ENCODE results near the gene NOP9. TPM values are rescaled to one million over a fixed set of nuclear protein-coding genes. Genes with fewer than 3 reads are reported as not detected.

The NOP9 gene
- total RNA-seq, 2 experiments from 2014 or later = 46.1 to 49.3 TPM

DNA sequence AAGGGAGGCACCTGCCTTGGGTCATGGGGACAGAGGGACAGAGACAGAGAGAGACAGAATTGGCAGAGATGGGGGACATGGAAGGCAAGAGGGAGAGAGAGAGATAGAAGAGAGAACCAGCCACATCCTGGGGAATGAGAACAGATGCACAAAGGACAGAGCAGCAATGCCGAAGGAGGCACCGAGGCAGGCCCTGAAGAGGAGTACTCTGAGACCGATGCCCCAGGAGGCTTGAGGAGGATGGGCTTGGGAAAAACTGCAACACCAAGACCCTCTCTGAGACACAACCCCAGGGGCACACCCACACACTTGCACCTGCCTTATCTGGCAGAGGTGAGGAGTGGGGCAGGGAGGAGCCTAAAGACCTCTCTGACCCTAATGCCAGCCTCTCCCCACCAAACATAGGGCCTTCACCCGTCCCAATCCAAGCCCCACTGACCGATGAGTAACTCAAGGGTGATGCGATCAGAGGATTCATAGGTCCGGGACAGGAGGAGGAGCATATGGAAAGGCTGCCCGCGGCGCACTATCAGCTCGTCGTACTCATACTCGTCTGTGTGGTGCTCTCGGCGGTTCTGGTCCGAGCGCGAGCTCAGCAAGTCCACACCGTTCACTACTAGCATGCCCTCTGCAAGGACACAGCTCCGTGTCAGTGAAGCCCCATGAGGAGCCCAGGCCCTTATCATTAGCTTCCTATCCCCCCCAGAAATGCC lies 38.2 kb upstream of the NOP9 start:
- CTCF ChIA-PET = interaction anchor here (0.6 kb wide), 1 partner anchor 709 kb away, joined by 4 read pairs; no protein-coding TSS in a partner anchor
- POLR2A ChIA-PET = no interaction called here

DNA sequence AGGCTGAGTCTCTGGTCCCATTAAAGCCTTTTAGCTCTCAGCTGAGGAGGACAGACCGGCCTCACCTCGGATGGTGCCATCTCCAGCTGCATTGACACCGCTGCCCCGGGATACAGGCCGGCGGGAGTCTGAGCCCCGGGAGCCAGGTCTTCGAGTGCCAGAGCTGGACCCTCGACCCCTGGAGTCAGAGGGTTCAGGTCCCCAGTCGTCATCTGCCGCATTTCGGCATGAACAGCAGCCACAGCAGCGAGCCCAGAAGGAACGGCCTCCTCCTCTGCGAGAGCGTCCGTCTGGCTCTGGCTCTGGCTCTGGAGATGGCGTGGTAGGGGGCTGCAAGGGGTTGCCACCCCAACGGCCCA lies 37.7 kb upstream of the NOP9 start:
- POLR2A ChIA-PET = no interaction called here
- CTCF ChIA-PET = no interaction called here

DNA sequence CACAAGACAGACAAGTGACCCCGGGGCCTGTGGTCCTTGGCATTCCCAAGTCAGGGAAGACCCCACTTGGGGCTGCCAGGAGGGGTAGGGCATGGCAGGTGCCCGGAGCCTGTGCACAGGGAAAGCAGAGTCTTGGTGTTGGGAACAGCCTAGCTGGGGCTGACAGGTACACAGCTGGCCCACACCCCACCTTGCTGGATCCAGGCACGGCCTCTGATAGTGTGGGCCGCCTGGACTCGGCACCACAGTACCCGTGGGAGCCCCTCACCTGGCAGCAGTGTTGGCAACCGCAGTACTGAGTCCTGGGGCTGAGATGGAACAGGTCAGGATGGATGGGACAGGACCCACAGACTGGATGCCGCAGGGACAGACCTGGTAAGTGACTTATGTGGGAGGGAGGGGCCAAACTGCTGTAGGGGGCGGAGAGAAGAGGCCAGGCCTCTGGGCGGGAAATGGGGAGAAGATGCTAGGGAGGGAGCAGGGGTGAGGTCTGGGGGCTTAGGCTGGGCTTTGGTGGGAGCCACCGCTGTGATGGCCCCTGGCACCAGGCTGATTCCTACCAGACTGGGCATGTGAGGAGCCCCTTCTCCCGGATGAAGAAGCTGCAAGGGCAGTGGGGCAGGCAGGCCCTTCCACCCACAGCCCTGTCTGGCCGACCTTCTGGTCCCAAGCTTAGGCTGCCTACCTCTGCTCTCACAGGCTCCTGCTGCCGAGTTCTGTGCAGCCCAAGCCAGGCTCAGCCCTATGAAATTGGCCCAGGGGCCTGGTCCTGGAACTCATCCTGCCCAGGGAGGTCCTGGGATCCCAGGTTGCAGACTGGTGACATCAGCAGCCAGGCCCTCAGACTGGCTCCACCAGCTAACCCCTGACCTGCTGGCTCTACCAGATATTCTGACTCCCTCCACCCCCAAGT lies 36.6 kb upstream of the NOP9 start, which contains the start of gene TGM1:
Gene TGM1, minus strand, starts transcription at position 357 of the 913 bp plus-strand sequence. CDS start 825 bp downstream, outside the sequence.
- POLR2A ChIA-PET = no interaction called here

DNA sequence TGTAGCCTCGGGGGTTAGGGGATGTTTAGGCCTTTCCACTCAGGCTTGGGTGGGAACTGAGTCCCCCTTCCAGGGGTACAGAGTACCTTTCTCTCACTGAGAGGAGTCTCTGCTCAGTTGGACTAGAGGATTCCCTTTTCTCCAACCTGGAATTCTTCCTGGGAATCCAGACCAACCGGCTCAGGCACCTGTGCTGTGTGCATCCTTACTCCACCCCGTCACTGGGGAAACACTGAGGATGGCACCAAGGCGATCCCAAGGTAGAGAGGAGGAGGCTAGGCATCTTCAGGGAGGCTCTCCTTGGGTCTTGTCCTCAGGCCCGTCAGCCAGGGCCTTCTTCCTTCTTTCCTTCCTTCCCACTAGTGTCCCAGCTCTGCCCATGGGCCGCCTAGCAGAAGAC lies 35.8 kb upstream of the NOP9 start:
- POLR2A ChIA-PET = no interaction called here
- CTCF ChIA-PET = interaction anchor here (0.5 kb wide), 1 partner anchor 104 kb away, joined by 4 read pairs; no protein-coding TSS in a partner anchor

More for the DNA sequence above, 36.6 kb upstream of the NOP9 start, which contains the start of gene TGM1:
- CTCF ChIA-PET = no interaction called here

DNA sequence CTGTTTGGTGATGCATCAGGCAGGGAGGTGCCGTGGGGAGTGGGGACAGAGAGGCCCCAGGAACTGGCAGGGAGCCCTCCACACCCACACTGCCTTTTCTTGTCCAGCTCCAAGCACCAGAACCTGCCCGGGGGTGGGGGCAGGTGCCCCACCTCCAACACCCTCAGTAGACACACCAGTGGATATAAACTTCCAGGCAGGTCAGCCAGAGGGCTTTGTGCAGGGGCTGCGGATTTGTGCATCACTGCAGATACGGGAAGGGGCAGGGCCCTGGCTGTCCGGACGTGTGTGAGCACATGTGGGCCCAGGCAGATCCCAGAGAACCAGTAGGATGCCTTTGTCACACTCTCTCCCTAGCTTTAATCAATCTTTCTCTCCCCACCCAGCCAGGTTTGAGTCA lies 35.4 kb upstream of the NOP9 start:
- CTCF ChIA-PET = interaction anchor here (0.5 kb wide), 1 partner anchor 105 kb away, joined by 4 read pairs; no protein-coding TSS in a partner anchor
- POLR2A ChIA-PET = no interaction called here

DNA sequence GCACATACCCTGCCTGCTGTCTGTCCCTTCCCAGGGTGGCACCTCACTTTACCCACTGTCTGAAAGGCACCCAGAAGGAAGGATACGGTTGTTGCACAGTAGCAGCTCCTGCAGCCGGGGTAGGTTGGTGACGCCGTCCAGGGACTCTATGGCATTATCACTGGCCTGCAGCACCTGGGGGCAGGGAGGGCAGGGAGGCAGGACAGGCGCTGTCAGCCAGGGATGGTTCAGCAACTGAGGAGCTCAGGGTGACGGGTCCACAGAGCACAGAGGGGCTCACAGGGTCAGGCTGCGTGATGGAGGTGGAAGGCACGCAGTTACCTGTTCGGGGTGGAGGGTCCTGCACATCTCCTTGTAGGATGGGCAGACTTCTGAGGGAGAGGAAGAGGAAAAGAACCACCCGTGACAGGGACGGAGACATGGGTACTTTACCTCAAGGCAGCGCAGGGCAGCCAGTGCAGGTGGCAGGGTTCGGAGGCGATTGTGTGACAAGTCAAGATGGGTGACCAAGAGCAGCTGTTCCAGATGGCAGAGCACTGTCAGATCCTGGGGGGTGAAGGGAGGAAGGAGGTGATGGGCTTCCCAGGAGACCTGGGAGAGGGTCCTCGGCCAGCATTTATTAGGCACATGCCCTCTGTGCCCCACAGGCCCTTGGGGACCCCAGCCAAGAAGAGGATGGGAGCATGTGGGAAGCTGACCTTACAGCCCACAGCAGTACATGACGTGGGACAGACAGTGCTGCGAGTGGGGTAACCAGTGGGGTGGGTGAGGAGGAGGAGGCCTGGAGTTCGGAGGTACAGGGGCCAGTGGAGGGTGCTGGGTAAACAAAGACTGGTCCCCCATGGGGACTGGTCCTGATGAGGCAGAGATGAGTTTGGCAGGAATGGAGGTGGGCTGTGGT lies 33.1 kb upstream of the NOP9 start:
- ChIA-PET CTCF (no interaction called here), POLR2A (no interaction called here)

DNA sequence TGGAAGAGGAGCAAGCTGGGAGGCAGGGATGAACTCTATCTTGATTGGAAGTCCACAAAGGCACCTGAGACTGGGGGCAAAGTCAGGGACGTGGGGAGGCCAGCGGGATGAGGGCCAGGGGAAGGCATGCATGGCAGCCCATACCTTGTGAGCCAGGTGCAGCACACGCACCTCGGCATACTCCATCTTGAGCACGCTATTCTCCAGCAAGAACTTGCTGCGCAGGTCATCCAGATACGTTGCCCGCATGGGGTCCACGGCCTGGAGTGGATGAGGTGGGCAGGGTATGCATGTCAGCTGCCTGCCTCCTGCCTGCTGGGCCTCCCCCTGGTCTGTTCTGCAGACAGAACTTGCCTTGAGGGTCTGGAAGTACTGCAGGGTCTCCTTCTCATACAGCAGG lies 32.1 kb upstream of the NOP9 start:
- POLR2A ChIA-PET = no interaction called here
- CTCF ChIA-PET = no interaction called here

DNA sequence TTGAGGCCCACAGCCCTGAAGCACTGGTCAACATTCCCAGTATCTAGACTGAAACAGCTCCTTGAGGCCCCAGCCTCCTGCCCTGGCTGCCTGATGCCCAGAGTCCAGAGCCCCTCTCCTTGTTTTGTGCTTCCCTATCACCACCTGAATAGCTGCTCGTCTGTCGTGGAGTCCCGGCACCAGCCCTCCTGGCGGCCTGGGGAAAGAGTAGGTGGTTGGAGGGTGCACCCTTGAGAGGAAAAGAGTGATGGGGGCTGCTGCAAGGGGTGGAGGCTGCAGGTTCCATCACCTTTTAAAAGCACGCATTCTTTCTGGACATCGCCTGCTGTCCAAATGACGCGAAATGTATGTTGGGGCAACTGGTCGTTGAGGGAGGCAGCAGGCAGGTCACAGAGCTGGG lies 31.4 kb upstream of the NOP9 start:
- POLR2A ChIA-PET = no interaction called here

DNA sequence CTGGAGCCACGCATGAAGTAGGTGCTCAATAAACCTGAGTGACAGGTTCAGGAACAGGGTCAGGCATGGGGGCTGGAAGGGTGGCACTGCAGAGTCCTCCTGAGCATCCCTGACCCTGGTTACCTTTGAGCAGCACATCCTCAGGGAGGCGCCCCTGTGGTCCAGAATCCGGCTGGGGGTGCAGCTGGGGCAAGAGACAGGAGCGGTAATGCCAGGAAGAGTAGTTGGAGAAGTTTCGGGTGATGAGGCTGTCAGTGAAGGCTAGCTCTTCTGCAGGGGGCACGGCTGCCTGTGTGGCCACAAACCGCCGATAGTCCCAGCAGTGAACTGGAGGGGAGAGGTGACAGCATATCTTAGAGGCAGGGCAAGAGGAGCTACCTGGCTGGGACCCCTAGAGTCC lies 30.3 kb upstream of the NOP9 start:
- POLR2A ChIA-PET = interaction anchor here (0.5 to 2.8 kb wide), 2 partner anchors 22 to 27 kb away, joined by 4 to 24 read pairs; partner anchors contain the start of gene TINF2
- CTCF ChIA-PET = interaction anchor here (1.1 to 3.8 kb wide), 2 partner anchors 27 to 28 kb away, joined by 5 to 17 read pairs; partner anchors contain the start of gene TINF2

More for the DNA sequence above, 31.4 kb upstream of the NOP9 start:
- CTCF ChIA-PET = no interaction called here

DNA sequence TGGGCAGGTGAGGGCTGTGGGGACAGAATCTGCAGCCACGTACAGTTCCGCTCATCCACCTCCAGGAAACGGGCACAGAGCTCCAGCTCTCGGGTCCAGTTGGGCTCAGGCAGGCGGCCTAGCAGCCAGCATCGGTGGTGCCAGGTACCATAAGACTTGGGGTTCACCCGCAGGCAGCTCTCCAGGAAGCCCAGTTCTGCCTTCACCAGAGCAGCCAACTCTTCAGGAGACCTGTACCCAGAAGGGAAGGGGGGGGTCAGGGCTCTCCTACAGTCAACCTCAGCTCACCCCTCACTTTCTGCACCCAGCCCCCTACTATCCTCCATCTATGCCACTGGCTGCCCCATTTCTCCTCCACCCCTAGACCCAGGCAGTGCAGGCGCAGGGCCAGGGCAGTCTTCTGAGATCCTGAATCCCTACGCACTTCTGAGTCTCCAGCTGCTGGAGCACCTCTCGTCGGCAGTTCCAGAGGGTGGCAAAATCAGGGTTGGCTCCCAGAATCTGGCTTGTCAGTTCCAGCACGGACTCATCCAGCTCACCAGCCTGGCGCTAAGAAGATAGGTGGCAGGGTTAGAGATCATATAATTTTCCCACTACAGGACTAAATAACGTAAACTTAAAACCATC lies 29.6 kb upstream of the NOP9 start:
- ChIA-PET CTCF (interaction anchor here (1.1 to 3.8 kb wide), 6 partner anchors 23 to 38 kb away, joined by 3 to 17 read pairs (median 10); partner anchors contain the start of genes CIDEB and TINF2), POLR2A (interaction anchor here (1.0 to 2.8 kb wide), 2 partner anchors 10 to 27 kb away, joined by 4 to 24 read pairs; partner anchors contain the start of gene TINF2)

DNA sequence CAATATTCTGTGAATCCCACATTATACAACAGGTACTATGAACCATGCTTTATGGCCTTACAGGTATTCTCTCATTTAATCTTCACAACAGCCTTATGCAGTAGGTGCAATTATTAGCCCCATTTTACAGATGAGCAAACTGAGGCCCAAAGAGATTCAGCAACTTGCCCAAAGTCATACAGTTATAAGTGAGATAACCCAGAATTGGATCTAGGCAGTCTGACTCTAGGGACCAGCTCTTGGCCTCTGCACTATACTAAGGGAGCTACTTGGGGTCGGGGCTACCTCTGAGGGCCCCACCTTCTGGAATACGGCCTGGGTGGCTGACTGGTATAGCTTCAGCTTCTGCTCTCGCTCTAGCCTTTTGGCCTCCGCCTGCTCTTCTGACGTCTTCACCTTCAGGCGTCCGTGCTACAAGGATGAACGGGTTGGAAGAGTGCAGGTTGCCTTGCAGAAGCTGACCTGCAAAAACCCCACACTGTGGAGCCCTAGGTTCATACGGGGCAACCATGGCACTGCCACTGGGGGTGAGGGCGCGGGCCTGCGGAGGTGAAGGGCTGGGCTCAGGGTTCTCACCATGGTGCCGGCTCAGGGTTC lies 29.0 kb upstream of the NOP9 start:
- POLR2A ChIA-PET = interaction anchor here (1.0 to 2.8 kb wide), 5 partner anchors 9 to 29 kb away, joined by 3 to 24 read pairs (median 4); partner anchors contain the start of genes DHRS1, NOP9 and TINF2
- CTCF ChIA-PET = interaction anchor here (0.7 to 3.8 kb wide), 11 partner anchors 9 to 76 kb away, joined by 3 to 17 read pairs (median 3); partner anchors contain the start of genes CIDEB, LTB4R, TINF2 and TM9SF1

DNA sequence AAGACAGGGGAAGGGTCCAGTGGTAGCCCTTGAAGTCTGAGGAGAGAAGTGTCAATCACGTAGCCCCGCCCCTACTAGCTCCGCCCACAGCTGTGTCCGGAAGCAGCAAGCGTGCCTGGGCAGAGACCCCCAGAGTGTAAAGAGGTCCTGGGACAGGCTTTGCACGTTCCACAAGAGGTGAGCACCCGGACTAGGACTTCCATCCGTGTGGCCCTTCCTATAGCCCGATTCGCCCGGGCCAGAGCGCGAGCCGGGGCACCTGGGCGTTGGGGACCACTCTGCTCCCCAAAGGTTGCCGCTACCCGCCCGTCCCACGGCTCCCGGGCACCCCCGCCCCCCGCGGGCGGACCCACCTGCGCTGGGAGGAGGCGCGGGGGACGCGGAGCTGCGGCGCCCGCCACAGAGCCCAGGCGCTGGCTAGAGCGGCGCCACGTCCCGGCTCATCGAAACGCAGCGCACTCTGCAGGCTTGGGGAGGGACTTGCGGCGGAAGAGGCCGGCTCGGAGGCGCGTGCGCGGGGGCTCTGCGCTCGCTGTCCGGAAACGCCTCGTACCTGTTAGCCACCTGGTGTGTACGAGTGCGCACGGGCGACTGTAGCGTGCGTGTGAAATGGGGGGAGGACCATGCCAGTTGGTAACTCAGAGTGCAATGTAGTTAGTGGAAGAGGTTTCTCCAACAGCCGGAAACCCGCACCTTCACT lies 28.4 kb upstream of the NOP9 start, which contains the start of gene RABGGTA:
Gene RABGGTA, minus strand, starts transcription at position 464 of the 700 bp plus-strand sequence. CDS start 482 bp downstream, outside the sequence.
- ChIA-PET CTCF (interaction anchor here (0.7 to 3.8 kb wide), 12 partner anchors 8 to 77 kb away, joined by 3 to 17 read pairs (median 3); partner anchors contain the start of genes CIDEB, LTB4R, TINF2 and TM9SF1), POLR2A (interaction anchor here (0.6 to 2.8 kb wide), 6 partner anchors 8 to 43 kb away, joined by 3 to 24 read pairs (median 4); partner anchors contain the start of genes DHRS1, NOP9 and TINF2)

DNA sequence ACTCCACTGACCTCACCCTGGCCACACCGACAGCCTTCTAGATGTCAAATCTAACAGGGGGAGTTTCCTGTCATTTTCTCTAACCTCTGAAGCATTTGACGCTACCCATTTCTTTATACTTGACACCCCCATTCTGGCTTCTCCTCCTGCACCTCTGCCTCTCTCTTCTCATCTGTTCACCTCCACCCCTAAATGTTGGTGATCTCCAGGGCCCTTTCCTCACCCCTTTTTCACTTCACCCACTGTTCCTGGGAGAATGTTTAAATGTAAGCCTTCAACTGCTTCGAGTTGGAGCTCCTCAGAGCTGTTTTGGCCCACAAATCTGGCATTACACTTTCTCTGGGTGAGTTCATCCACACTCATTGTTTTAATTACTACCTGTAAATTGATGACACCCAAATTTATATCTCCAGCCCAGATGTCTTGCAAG lies 27.8 kb upstream of the NOP9 start:
- POLR2A ChIA-PET = interaction anchor here (0.6 to 2.8 kb wide), 4 partner anchors 25 to 43 kb away, joined by 3 to 24 read pairs (median 6); partner anchors contain the start of genes DHRS1, NOP9 and TINF2
- CTCF ChIA-PET = interaction anchor here (0.9 to 3.8 kb wide), 8 partner anchors 8 to 78 kb away, joined by 3 to 17 read pairs (median 4); partner anchors contain the start of genes TINF2 and TM9SF1

DNA sequence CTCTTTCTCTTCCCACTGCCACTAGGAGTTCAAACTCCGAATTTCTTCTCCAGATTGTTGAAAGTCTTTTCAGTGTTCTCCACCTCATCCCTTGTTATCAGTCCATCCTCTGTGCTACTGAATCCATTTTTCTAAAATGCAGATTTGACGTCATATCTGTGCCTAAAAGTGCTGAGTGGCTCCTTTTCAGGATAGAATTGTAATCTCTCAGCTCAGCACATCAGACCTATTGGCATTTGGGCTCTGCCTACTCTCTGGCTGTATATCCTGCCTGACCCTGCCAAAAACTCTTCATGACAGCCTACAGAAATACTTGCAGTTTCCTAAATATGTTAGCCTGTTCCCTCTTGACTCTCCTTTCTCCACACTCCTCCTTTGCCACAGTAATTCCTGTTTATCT lies 27.2 kb upstream of the NOP9 start:
- POLR2A ChIA-PET = no interaction called here
- CTCF ChIA-PET = interaction anchor here (1.2 to 3.8 kb wide), 4 partner anchors 17 to 30 kb away, joined by 3 to 17 read pairs (median 16); partner anchors contain the start of gene TINF2

DNA sequence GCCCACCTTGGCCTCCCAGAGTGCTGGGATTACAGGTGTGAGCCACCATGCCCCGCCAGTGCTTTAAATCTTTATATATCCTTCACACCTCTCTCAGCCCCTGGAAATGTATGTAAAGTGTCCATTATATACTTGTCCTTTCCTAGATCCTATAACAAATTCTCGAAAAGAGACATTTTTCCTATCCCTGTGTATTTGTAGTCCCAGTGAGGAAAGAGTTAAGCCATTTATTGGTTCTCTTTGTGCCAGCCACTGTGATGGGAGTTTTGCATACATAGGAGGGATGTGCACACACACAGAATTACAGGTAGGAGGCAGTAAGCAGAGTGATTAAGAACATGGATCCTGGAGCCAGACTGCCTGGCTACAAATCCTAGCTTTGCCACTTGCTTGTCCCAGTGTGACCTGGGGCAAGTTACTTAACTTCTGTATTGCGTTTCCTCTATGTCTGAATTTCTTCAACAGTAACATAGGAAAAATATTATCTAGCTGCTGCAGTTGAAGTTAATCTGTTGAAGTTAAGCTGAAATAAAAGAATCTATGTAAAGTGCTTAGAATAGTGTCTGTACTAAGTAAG lies 26.1 kb upstream of the NOP9 start:
- ChIA-PET POLR2A (interaction anchor here (0.5 to 2.1 kb wide), 4 partner anchors 17 to 185 kb away, joined by 3 to 12 read pairs (median 6); partner anchors contain the start of genes DHRS1 and NOP9), CTCF (interaction anchor here (0.6 to 2.9 kb wide), 10 partner anchors 16 to 79 kb away, joined by 3 to 10 read pairs (median 4); partner anchors contain the start of gene TINF2)

DNA sequence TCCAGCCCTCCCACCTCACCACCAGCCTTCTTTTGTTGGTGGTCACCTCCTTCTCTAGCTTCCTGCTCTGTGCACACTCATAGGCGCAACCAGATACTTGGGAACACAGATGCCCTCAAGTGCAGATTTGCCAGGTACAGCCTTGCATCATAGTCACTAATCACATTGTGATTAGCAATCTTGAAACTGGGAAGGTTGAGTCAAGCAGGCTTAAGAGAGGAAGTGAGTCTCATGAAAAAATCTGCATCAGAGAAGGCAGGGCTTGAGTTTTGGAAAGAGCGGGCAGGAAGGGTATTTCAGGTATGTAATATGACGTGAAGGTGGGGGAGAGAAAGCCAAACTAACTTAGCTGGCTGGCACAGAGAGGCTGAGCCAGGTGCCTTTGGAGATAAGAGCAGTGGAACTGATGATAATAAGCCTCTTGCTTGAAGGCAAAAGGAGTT lies 25.5 kb upstream of the NOP9 start:
- POLR2A ChIA-PET = interaction anchor here (1.4 to 2.1 kb wide), 3 partner anchors 16 to 27 kb away, joined by 3 to 12 read pairs (median 7); partner anchors contain the start of genes DHRS1 and NOP9

More for the DNA sequence above, 25.5 kb upstream of the NOP9 start:
- CTCF ChIA-PET = interaction anchor here (0.6 to 2.9 kb wide), 10 partner anchors 15 to 80 kb away, joined by 3 to 10 read pairs (median 4); partner anchors contain the start of gene TINF2

Measured in activated CD8-positive, alpha-beta memory T cell treated with anti-CD3 and anti-CD28 coated beads for 36 hours (primary cell).